ENCODE results near the gene AQR.

GRCh38 chr15:34993877-34994276 is 24.3 kb upstream of the AQR start:
- TF ChIP-seq CTCF (IDR thresholded peaks at IDR 0.05) (no peak), POLR2A (IDR thresholded peaks at IDR 0.05) (no peak)

Data from esophagus squamous epithelium (tissue), 4 donors.